Right atrium auricular region (tissue), 2 donors: ENCODE data around the gene HOXB1. TPM values are rescaled to one million over a fixed set of nuclear protein-coding genes. Genes with fewer than 3 reads are reported as not detected.

ENCODE experiments used
- DNase-seq: peaks from one replicate; pipeline ENCODE4 v3.0.0-alpha.2; 2019; ENCODE audit warnings: low spot score
- H3K27ac ChIP-seq, 2 donors: fragments of 200-600 bp; sonication (generic); 1 replicate in 1 of 2; 2 replicates in 1 of 2; pipeline ENCODE4 v1.5.1; 2016 to 2019
- H3K27me3 ChIP-seq, 2 donors: fragments of 200-600 bp; sonication (generic); one replicate each; pipeline versions ENCODE4 v1.5.1 to v1.6.0; 2017 to 2019
- H3K36me3 ChIP-seq: fragments of 200-600 bp; sonication (generic); one replicate; pipeline ENCODE4 v1.5.1; 2016
- H3K4me1 ChIP-seq, 2 donors: fragments of 200-600 bp; sonication (generic); one replicate each; pipeline versions ENCODE4 v1.5.1 to v1.6.0; 2017 to 2019
- H3K4me3 ChIP-seq, 2 donors: fragments of 200-600 bp; sonication (generic); 1 replicate in 1 of 2; 2 replicates in 1 of 2; pipeline ENCODE4 v1.5.1; 2017 to 2019; ENCODE audit warnings: mild to moderate bottlenecking in 1 of 2, moderate library complexity in 1 of 2
- H3K9me3 ChIP-seq, 2 donors: fragments of 200-600 bp; sonication (generic); one replicate each; pipeline ENCODE4 v1.5.1; 2019
- CTCF ChIP-seq, 2 donors: fragments of 200-600 bp; sonication (generic); IDR thresholded peaks; one replicate each; pipeline ENCODE4 v1.5.1; 2019; ENCODE audit warnings: antibody characterized with exemption in 2 of 2
- total RNA-seq, 2 donors: library from RNA; depleted of rRNA; stranded (reverse); fragments of >200 nt; gene quantifications; one replicate each; pipeline ENCODE4 v1.1.0, GENCODE V29; 2016

HOXB1 gene
- total RNA-seq, 2 donors from 2014 or later = not detected

GRCh38 chr17:48577330-48577945, 46.6 kb upstream of the HOXB1 start:
- Histone ChIP-seq H3K4me1 (peaks cover 0 to 22% of the 10 kb centered on the region in 2 donors), H3K27me3 (peaks cover 23 to 59% of the 10 kb centered on the region in 2 donors)
- TF ChIP-seq CTCF (IDR thresholded peaks at IDR 0.05) = no peak

GRCh38 chr17:48576479-48577309, 45.9 kb upstream of the HOXB1 start:
- no peak for DNase-seq
- Histone ChIP-seq H3K27ac (no peak overlapping the region), H3K4me3 (peak overlapping the region; percentile 2 to 48), H3K36me3 (no peaks in the 10 kb centered on the region), H3K4me1 (peaks cover 0 to 15% of the 10 kb centered on the region in 2 donors), H3K27me3 (peaks cover 21 to 51% of the 10 kb centered on the region in 2 donors), H3K9me3 (no peaks in the 10 kb centered on the region)
- no peak for TF ChIP-seq CTCF (IDR thresholded peaks at IDR 0.05)

More at GRCh38 chr17:48577330-48577945, 46.6 kb upstream of the HOXB1 start:
- H3K4me3 ChIP-seq = peak overlapping the region; percentile 39 to 48
- no peaks in the 10 kb centered on the region for H3K9me3 ChIP-seq
- H3K27ac ChIP-seq = peak overlapping the region in 1 of 2 donors; percentile 19
- no peaks in the 10 kb centered on the region for H3K36me3 ChIP-seq
- DNase-seq = no peak

GRCh38 chr17:48575673-48576478, 45.1 kb upstream of the HOXB1 start:
- Histone ChIP-seq H3K4me3 (no peak overlapping the region), H3K4me1 (peaks cover 0 to 13% of the 10 kb centered on the region in 2 donors), H3K27ac (no peak overlapping the region), H3K9me3 (no peaks in the 10 kb centered on the region), H3K36me3 (no peaks in the 10 kb centered on the region), H3K27me3 (peaks cover 21 to 43% of the 10 kb centered on the region in 2 donors)
- DNase-seq = no peak
- TF ChIP-seq CTCF (IDR thresholded peaks at IDR 0.05) = no peak

- no peak for TF ChIP-seq CTCF (IDR thresholded peaks at IDR 0.05)
Measured at GRCh38 chr17:48575066-48575582, 44.3 kb upstream of the HOXB1 start.

GRCh38 chr17:48574505-48575065, 43.8 kb upstream of the HOXB1 start:
- Histone ChIP-seq H3K27ac (no peak overlapping the region), H3K9me3 (no peaks in the 10 kb centered on the region), H3K36me3 (no peaks in the 10 kb centered on the region), H3K4me1 (peaks cover 0 to 13% of the 10 kb centered on the region in 2 donors), H3K4me3 (no peak overlapping the region), H3K27me3 (peaks cover 11 to 38% of the 10 kb centered on the region in 2 donors)
- TF ChIP-seq CTCF (IDR thresholded peaks at IDR 0.05) = no peak
- no peak for DNase-seq

More at GRCh38 chr17:48575066-48575582, 44.3 kb upstream of the HOXB1 start:
- no peak overlapping the region for H3K4me3 ChIP-seq
- H3K9me3 ChIP-seq = no peaks in the 10 kb centered on the region
- H3K36me3 ChIP-seq = no peaks in the 10 kb centered on the region
- no peak overlapping the region for H3K27ac ChIP-seq
- DNase-seq = no peak
- peaks cover 16 to 38% of the 10 kb centered on the region in 2 donors for H3K27me3 ChIP-seq
- peaks cover 0 to 13% of the 10 kb centered on the region in 2 donors for H3K4me1 ChIP-seq
